Panc1 (cell line): ENCODE results near the gene NPB.
A peak's percentile ranks its signal among the peaks of the same experiment; 100 is the strongest.

Source experiments
- POLR2AphosphoS5 ChIP-seq: IDR thresholded peaks from 2 replicates; pipeline ENCODE4 v1.6.1; 2012; ENCODE audit warnings: mild to moderate bottlenecking, low read depth, low read length, moderate library complexity
- TCF7L2 ChIP-seq: IDR thresholded peaks from 2 replicates; pipeline ENCODE4 v1.6.1; 2011; ENCODE audit warnings: mild to moderate bottlenecking, low read depth, low read length, inconsistent platforms
- TF ChIP-seq, protein P1 (sequence below): fragments of 450-650 bp; IDR thresholded peaks from 2 replicates; pipeline ENCODE4 v1.5.1; 2017; ENCODE audit warnings: mild to moderate bottlenecking
- TF ChIP-seq, protein P2 (sequence below), 2 experiments: IDR thresholded peaks; 2 replicates each; pipeline ENCODE4 v1.6.1; 2011 to 2012; ENCODE audit warnings: low read depth in 2 of 2, control low read depth in 1 of 2, low read length in 1 of 2, mild to moderate bottlenecking in 1 of 2, moderate library complexity in 1 of 2; ENCODE audit not compliant: insufficient read depth in 1 of 2

DNA sequence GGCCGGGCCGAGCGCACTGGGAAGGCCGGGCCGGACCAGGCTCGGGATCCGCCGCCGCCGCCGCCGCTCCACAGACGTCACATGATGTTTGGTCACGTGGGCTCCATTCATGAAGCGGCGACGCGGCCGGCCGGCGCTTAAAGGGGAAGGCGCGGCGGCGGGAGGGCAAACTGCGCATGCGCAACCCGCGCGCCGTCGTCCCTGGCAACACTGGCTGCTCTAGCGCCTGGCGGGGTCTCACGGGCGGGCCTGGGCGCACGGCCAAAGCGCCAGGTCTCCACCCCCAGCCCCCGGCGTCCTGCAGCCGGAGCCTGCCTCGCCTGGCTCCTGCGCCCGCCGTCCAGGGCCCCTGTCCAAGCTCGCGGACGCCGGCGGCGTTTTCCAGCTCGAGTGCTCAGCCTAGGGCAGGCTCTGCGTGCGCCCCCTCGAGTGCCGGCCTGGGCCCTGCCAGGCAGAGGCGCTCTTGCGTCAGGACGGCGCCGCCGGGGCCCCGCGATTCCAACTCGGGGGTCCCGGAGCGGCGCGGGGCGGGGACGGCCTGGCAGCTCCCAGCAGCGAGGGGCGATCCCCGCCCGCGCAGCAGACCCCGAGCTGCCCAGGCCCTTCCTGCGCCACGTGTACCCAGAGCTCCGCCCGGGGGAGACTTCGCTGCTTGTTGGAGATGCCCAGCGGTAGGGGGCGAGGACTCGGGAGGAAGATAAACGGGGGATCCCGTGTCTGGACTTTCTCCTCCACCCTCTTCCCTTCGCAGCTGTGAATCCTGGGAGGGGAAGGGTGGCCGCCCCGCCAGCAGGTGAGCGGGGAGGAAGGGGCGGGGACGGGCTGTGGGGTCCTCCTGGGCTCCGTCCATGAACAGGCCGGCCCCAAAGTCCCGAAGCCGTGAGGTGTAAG is 25.9 kb downstream of the NPB start, which contains the start of gene MAFG:
- TF ChIP-seq POLR2AphosphoS5 (peak; percentile 63), TCF7L2 (peak; percentile 48; the same call in 1 of the 2 replicates)
- TF ChIP-seq, protein P1, sequence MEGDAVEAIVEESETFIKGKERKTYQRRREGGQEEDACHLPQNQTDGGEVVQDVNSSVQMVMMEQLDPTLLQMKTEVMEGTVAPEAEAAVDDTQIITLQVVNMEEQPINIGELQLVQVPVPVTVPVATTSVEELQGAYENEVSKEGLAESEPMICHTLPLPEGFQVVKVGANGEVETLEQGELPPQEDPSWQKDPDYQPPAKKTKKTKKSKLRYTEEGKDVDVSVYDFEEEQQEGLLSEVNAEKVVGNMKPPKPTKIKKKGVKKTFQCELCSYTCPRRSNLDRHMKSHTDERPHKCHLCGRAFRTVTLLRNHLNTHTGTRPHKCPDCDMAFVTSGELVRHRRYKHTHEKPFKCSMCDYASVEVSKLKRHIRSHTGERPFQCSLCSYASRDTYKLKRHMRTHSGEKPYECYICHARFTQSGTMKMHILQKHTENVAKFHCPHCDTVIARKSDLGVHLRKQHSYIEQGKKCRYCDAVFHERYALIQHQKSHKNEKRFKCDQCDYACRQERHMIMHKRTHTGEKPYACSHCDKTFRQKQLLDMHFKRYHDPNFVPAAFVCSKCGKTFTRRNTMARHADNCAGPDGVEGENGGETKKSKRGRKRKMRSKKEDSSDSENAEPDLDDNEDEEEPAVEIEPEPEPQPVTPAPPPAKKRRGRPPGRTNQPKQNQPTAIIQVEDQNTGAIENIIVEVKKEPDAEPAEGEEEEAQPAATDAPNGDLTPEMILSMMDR: peak; percentile 80; the same call in 1 of the 2 replicates
- TF ChIP-seq, protein P2, sequence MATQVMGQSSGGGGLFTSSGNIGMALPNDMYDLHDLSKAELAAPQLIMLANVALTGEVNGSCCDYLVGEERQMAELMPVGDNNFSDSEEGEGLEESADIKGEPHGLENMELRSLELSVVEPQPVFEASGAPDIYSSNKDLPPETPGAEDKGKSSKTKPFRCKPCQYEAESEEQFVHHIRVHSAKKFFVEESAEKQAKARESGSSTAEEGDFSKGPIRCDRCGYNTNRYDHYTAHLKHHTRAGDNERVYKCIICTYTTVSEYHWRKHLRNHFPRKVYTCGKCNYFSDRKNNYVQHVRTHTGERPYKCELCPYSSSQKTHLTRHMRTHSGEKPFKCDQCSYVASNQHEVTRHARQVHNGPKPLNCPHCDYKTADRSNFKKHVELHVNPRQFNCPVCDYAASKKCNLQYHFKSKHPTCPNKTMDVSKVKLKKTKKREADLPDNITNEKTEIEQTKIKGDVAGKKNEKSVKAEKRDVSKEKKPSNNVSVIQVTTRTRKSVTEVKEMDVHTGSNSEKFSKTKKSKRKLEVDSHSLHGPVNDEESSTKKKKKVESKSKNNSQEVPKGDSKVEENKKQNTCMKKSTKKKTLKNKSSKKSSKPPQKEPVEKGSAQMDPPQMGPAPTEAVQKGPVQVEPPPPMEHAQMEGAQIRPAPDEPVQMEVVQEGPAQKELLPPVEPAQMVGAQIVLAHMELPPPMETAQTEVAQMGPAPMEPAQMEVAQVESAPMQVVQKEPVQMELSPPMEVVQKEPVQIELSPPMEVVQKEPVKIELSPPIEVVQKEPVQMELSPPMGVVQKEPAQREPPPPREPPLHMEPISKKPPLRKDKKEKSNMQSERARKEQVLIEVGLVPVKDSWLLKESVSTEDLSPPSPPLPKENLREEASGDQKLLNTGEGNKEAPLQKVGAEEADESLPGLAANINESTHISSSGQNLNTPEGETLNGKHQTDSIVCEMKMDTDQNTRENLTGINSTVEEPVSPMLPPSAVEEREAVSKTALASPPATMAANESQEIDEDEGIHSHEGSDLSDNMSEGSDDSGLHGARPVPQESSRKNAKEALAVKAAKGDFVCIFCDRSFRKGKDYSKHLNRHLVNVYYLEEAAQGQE (IDR thresholded peaks at IDR 0.05; ENCODE audit: insufficient read depth in 1 of 2, low read depth in 2 of 2, low read length in 1 of 2): no peak
